Trophoblast cell (in vitro differentiated cells and primary cell): ENCODE measurements around the gene C5orf46.

Experiments
- DNase-seq, 2 donors: peaks; one replicate each; pipeline ENCODE4 v3.0.0-alpha.2; 2016
- H2AFZ ChIP-seq: 2 replicates; pipeline ENCODE4 v1.6.1; 2013; ENCODE audit warnings: low read length, moderate library complexity, mild to moderate bottlenecking; ENCODE audit not compliant: insufficient read depth, poor library complexity
- H2AK5ac ChIP-seq: 2 replicates; pipeline ENCODE4 v1.6.1; 2013; ENCODE audit warnings: mild to moderate bottlenecking, low read length
- H2BK120ac ChIP-seq: 2 replicates; pipeline ENCODE4 v1.6.1; 2013; ENCODE audit warnings: low read length, mild to moderate bottlenecking, moderate library complexity; ENCODE audit not compliant: insufficient read depth, poor library complexity
- H2BK12ac ChIP-seq: 2 replicates; pipeline ENCODE4 v1.6.1; 2013; ENCODE audit warnings: mild to moderate bottlenecking, low read length, moderate library complexity
- H2BK5ac ChIP-seq: 2 replicates; pipeline ENCODE4 v1.6.1; 2013; ENCODE audit warnings: low read length, low read depth, moderate library complexity, mild to moderate bottlenecking; ENCODE audit not compliant: poor library complexity
- H3K14ac ChIP-seq: 2 replicates; pipeline ENCODE4 v1.6.1; 2013; ENCODE audit warnings: mild to moderate bottlenecking, low read length
- H3K18ac ChIP-seq: 2 replicates; pipeline ENCODE4 v1.6.1; 2013; ENCODE audit warnings: mild to moderate bottlenecking, low read length
- H3K23ac ChIP-seq: 2 replicates; pipeline ENCODE4 v1.6.1; 2013; ENCODE audit warnings: low read length
- H3K27ac ChIP-seq: 2 replicates; pipeline ENCODE4 v1.5.1; 2013; ENCODE audit warnings: low read depth, mild to moderate bottlenecking, inconsistent platforms, low read length, moderate library complexity
- H3K27me3 ChIP-seq: 2 replicates; pipeline ENCODE4 v1.6.1; 2013; ENCODE audit warnings: inconsistent platforms, mild to moderate bottlenecking, low read length, moderate library complexity; ENCODE audit not compliant: insufficient read depth
- H3K36me3 ChIP-seq, 2 experiments: 1 replicate in 1 of 2; 2 replicates in 1 of 2; pipeline ENCODE4 v1.6.1; 2013; ENCODE audit warnings: low read length in 2 of 2, mild to moderate bottlenecking in 2 of 2, moderate library complexity in 1 of 2; ENCODE audit not compliant: insufficient read depth in 2 of 2, control insufficient read depth in 1 of 2
- H3K4ac ChIP-seq: 2 replicates; pipeline ENCODE4 v1.6.1; 2013; ENCODE audit warnings: low read depth, mild to moderate bottlenecking, low read length, moderate library complexity
- H3K4me1 ChIP-seq, 2 experiments: 1 replicate in 1 of 2; 2 replicates in 1 of 2; pipeline ENCODE4 v1.6.1; 2013; ENCODE audit warnings: low read length in 2 of 2, mild to moderate bottlenecking in 2 of 2, moderate library complexity in 1 of 2; ENCODE audit not compliant: insufficient read depth in 2 of 2, control insufficient read depth in 1 of 2
- H3K4me2 ChIP-seq: 2 replicates; pipeline ENCODE4 v1.6.1; 2013; ENCODE audit warnings: inconsistent platforms, mild to moderate bottlenecking, low read length, moderate library complexity
- H3K4me3 ChIP-seq: 2 replicates; pipeline ENCODE4 v1.5.1; 2013; ENCODE audit warnings: mild to moderate bottlenecking, low read depth, low read length, inconsistent platforms
- H3K79me1 ChIP-seq: one replicate; pipeline ENCODE4 v1.6.1; 2013; ENCODE audit warnings: low read length
- H3K79me2 ChIP-seq: 2 replicates; pipeline ENCODE4 v1.6.1; 2013; ENCODE audit warnings: low read length, mild to moderate bottlenecking; ENCODE audit not compliant: control insufficient read depth, insufficient read depth, poor library complexity
- H3K9ac ChIP-seq: 2 replicates; pipeline ENCODE4 v1.6.1; 2013; ENCODE audit warnings: mild to moderate bottlenecking, low read length
- H3K9me3 ChIP-seq: 2 replicates; pipeline ENCODE4 v1.6.1; 2013; ENCODE audit warnings: low read depth, mild to moderate bottlenecking, control low read depth, inconsistent platforms, low read length; ENCODE audit not compliant: insufficient read depth
- H4K12ac ChIP-seq: 2 replicates; pipeline ENCODE4 v1.6.1; 2013; ENCODE audit warnings: low read depth, mild to moderate bottlenecking, low read length, moderate library complexity
- H4K8ac ChIP-seq: 2 replicates; pipeline ENCODE4 v1.6.1; 2013; ENCODE audit warnings: low read depth, mild to moderate bottlenecking, low read length, moderate library complexity
- H4K91ac ChIP-seq: one replicate; pipeline ENCODE4 v1.6.1; 2013; ENCODE audit warnings: low read depth, mild to moderate bottlenecking, low read length, moderate library complexity
- WGBS: extraction: QIAGEN DNeasy Blood & Tissue Kit; methylation state at CpG from one replicate; pipeline ENCODE4 v1.1.7; 2013; ENCODE audit warnings: missing lambda C conversion rate; ENCODE audit not compliant: insufficient read length, insufficient coverage; ENCODE audit errors: extremely low coverage; 5-methylcytosine and 5-hydroxymethylcytosine counted together

The C5orf46 gene

DNA sequence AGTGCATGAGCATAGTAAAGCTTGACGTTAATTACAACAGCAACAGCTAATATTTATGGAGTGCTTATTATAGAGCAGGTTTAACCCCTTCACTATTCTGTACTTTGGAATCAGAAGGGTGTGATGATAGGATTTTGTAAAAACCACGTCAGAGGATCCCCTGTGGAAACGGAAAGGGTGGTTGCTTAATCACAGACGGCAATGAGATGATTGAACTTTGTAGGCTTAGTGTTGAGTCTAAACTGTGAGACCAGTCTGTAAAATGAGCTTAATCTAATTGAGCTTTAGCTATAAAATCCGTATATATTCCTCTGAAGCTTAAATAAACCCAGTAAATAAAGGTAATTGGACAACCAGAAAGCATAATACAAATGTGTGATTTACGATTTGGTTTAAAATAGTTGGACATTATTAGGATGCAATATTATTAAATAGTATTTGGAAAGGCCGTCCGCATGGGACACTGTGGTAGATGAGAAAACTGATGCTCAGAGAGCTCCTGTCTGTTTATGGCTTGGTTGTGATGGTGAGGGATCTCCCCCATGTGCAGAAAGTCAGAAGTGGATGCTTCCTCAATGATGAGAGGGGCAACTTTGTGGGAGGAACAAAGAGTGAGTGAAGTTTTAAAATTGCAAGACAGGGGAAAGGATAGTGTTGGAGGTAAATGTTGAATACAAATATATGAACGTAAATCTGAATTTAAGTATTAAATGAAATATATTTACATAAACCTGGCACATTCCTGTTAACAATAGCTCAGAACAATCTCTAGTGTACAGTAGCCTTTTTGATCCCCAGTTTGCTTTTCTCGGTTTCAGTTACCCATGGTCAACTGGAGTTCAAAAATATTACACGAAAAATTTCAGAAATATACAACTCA is 51.2 kb downstream of the C5orf46 start:
- H3K36me3 ChIP-seq: no peaks in the 10 kb centered on the region
- H3K14ac ChIP-seq: no peak overlapping the region
- H3K4me3 ChIP-seq: no peak overlapping the region
- H3K79me1 ChIP-seq: no peaks in the 10 kb centered on the region
- H3K27me3 ChIP-seq: no peaks in the 10 kb centered on the region
- H4K12ac ChIP-seq: no peak overlapping the region
- H3K9me3 ChIP-seq: peaks cover 2% of the 10 kb centered on the region
- H3K18ac ChIP-seq: no peak overlapping the region
- H2BK5ac ChIP-seq: no peak overlapping the region
- no peak overlapping the region for H2AK5ac ChIP-seq
- H3K4ac ChIP-seq: no peak overlapping the region
- no peak overlapping the region for H3K27ac ChIP-seq
- no peak overlapping the region for H3K9ac ChIP-seq
- no peak overlapping the region for H3K4me2 ChIP-seq
- no peak overlapping the region for H2BK12ac ChIP-seq
- DNase-seq: no peak
- H3K23ac ChIP-seq: no peak overlapping the region
- H3K79me2 ChIP-seq: no peaks in the 10 kb centered on the region
- H3K4me1 ChIP-seq: no peaks in the 10 kb centered on the region
- 100% methylated on average over 1 of the region's 11 CpGs for WGBS
- H2AFZ ChIP-seq: no peak overlapping the region
- no peak overlapping the region for H2BK120ac ChIP-seq
- no peak overlapping the region for H4K91ac ChIP-seq
- no peak overlapping the region for H4K8ac ChIP-seq

DNA sequence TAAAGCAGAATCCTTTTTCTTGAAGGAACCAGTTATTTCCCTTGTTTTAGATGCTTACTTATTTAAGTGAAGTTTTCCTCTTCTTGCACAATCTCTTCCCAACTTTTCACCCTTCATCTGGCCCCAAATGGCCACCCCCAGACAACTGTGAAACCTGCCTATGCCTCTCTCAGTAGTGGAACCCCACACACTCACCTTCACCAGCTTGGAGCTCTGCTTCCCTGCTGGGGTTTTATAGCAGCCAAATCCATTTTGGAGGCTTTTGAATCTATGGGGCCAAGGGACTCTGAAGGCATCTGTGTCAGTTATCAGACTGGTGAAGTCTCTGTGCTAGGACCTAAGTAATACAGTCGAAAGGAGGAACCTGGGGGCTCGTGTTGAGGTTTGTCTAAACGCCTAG is 52.0 kb downstream of the C5orf46 start:
- Histone ChIP-seq H3K79me1 (no peaks in the 10 kb centered on the region), H2AFZ (no peak overlapping the region), H3K4me2 (no peak overlapping the region), H3K9ac (no peak overlapping the region), H2BK12ac (no peak overlapping the region), H3K27ac (no peak overlapping the region), H3K14ac (no peak overlapping the region), H2BK120ac (no peak overlapping the region), H2AK5ac (no peak overlapping the region), H3K4me1 (no peaks in the 10 kb centered on the region), H2BK5ac (no peak overlapping the region), H3K36me3 (no peaks in the 10 kb centered on the region), H3K4ac (no peak overlapping the region), H4K12ac (no peak overlapping the region), H3K18ac (no peak overlapping the region), H3K27me3 (no peaks in the 10 kb centered on the region), H3K9me3 (peaks cover 2% of the 10 kb centered on the region), H3K4me3 (no peak overlapping the region), H3K79me2 (no peaks in the 10 kb centered on the region), H3K23ac (no peak overlapping the region), H4K8ac (no peak overlapping the region), H4K91ac (no peak overlapping the region)
- WGBS: no CpG with 5 or more reads among the region's 3 CpGs
- DNase-seq: no peak

DNA sequence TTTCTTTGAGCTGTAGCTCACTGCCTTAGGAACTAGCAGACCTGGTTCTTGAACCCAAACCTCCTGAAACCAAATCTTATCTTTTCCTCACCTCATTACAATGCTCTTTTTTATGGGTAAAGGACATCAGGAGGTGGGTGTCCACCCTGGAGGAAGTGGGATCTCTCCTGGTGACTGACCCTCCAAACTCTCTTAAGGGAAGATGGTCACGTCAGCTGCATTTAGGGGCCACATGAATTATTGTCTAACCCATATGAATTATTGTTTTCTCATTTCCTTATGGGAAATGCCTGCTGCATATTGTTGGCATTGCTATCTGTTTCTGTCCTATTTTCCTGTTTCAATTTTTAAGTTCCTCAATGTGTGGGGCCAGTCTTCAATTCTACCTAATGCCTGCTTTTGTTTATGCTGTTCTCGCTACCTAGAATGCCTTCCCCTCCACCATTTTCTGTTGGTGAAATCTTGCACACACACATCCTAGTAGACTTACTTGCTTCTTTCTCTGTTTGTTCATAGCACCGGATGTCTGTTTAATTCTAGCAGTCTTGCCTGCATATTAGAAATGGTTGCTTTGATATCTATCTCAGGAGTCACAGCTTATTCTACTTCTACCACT is 52.9 kb downstream of the C5orf46 start:
- no peaks in the 10 kb centered on the region for H3K36me3 ChIP-seq
- H2AK5ac ChIP-seq: no peak overlapping the region
- H3K9me3 ChIP-seq: peaks cover 2% of the 10 kb centered on the region
- no peak overlapping the region for H3K4me3 ChIP-seq
- no peak overlapping the region for H3K9ac ChIP-seq
- H3K4me2 ChIP-seq: no peak overlapping the region
- no peak overlapping the region for H3K23ac ChIP-seq
- no peak overlapping the region for H4K12ac ChIP-seq
- no peak overlapping the region for H3K4ac ChIP-seq
- H3K27me3 ChIP-seq: no peaks in the 10 kb centered on the region
- H3K4me1 ChIP-seq: peaks cover 0 to 4% of the 10 kb centered on the region in 2 experiments
- H3K79me1 ChIP-seq: no peaks in the 10 kb centered on the region
- no CpG with 5 or more reads among the region's 3 CpGs for WGBS
- H3K14ac ChIP-seq: no peak overlapping the region
- H2BK12ac ChIP-seq: peak overlapping the region; percentile 35
- no peaks in the 10 kb centered on the region for H3K79me2 ChIP-seq
- H2BK5ac ChIP-seq: no peak overlapping the region
- no peak overlapping the region for H4K8ac ChIP-seq
- H2AFZ ChIP-seq: no peak overlapping the region
- H3K18ac ChIP-seq: no peak overlapping the region
- H4K91ac ChIP-seq: no peak overlapping the region
- no peak overlapping the region for H2BK120ac ChIP-seq
- no peak for DNase-seq
- H3K27ac ChIP-seq: no peak overlapping the region

DNA sequence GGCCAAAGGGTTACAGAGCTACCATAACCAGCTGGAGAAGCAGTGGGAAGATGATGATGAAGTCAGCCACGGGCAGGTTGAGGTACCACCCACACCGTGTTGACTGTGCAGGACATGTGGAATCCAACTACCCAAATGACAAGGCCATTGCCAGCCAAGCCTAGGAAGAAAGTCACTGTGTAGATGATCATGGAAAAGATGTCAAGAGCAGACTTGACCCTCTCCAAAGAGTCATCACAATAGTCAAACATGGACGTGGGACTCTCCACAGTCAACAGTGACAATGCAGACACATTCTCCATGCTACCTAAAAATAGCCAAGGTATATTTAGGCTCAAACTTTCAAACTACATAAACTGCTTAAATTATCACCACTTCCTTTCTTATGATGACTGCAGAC is 54.0 kb downstream of the C5orf46 start:
- Histone ChIP-seq H3K4me2 (no peak overlapping the region), H4K12ac (no peak overlapping the region), H3K23ac (no peak overlapping the region), H3K9ac (no peak overlapping the region), H2BK5ac (no peak overlapping the region), H3K4me1 (peaks cover 0 to 4% of the 10 kb centered on the region in 2 experiments), H3K79me1 (no peaks in the 10 kb centered on the region), H3K36me3 (no peaks in the 10 kb centered on the region), H2BK120ac (no peak overlapping the region), H3K14ac (no peak overlapping the region), H4K91ac (no peak overlapping the region), H3K18ac (no peak overlapping the region), H3K27ac (no peak overlapping the region), H2AFZ (no peak overlapping the region), H3K4me3 (no peak overlapping the region), H2AK5ac (no peak overlapping the region), H3K4ac (no peak overlapping the region), H3K79me2 (no peaks in the 10 kb centered on the region), H2BK12ac (no peak overlapping the region), H4K8ac (no peak overlapping the region), H3K9me3 (peaks cover 2% of the 10 kb centered on the region), H3K27me3 (no peaks in the 10 kb centered on the region)
- no CpG with 5 or more reads among the region's 3 CpGs for WGBS
- no peak for DNase-seq
